Heart right ventricle (tissue), 16 donors: ENCODE data around the gene GINM1. TPM values are rescaled to one million over a fixed set of nuclear protein-coding genes. Genes with fewer than 3 reads are reported as not detected.

Source experiments
- ATAC-seq, 8 donors: fragments of 200-7000 bp; cut with Tn5 transposase; one replicate each; pipeline ENCODE4 v1.9.1; 2020; ENCODE audit warnings: mild to moderate bottlenecking in 8 of 8, moderate library complexity in 8 of 8, moderate number of reproducible peaks in 1 of 8
- DNase-seq, 2 donors: peaks; one replicate each; pipeline ENCODE4 v3.0.0-alpha.2; 2020
- H3K27ac ChIP-seq, 10 donors: fragments of 200-600 bp; sonication (generic) in 2 of 10; one replicate each; pipeline versions ENCODE4 v1.5.0 to v1.8.0; 2020 to 2022; ENCODE audit warnings: mild to moderate bottlenecking in 3 of 10
- H3K27me3 ChIP-seq, 7 donors: fragments of 200-600 bp; one replicate each; pipeline ENCODE4 v1.8.0; 2021 to 2022; ENCODE audit warnings: mild to moderate bottlenecking in 2 of 7
- H3K36me3 ChIP-seq, 9 donors: fragments of 200-600 bp; sonication (generic) in 1 of 9; one replicate each; pipeline versions ENCODE4 v1.5.0 to v1.8.0; 2020 to 2022; ENCODE audit warnings: mild to moderate bottlenecking in 2 of 9
- H3K4me1 ChIP-seq, 9 donors: fragments of 200-600 bp; sonication (generic) in 1 of 9; one replicate each; pipeline versions ENCODE4 v1.5.0 to v1.8.0; 2020 to 2022; ENCODE audit warnings: mild to moderate bottlenecking in 4 of 9
- H3K4me3 ChIP-seq, 10 donors: fragments of 200-600 bp; sonication (generic) in 2 of 10; one replicate each; pipeline versions ENCODE4 v1.5.0 to v1.8.0; 2020 to 2022; ENCODE audit warnings: mild to moderate bottlenecking in 7 of 10, moderate library complexity in 2 of 10
- H3K9me3 ChIP-seq, 11 donors: fragments of 200-600 bp in 10 of 11; sonication (generic) in 2 of 11; one replicate each; pipeline versions ENCODE4 v1.5.0 to v1.8.0; 2013 to 2022; ENCODE audit warnings: mild to moderate bottlenecking in 2 of 11, control low read depth in 1 of 11, moderate library complexity in 1 of 11
- CTCF ChIP-seq, 9 donors: fragments of 200-600 bp; sonication (generic) in 2 of 9; IDR thresholded peaks; one replicate each; pipeline versions ENCODE4 v1.5.0 to v1.8.0; 2021 to 2022; ENCODE audit warnings: antibody characterized with exemption in 9 of 9, mild to moderate bottlenecking in 5 of 9, moderate library complexity in 1 of 9
- WGBS, 2 donors: extraction: QIAGEN DNeasy Blood & Tissue Kit; methylation state at CpG; one replicate each; pipeline ENCODE4 v1.1.7; 2013; ENCODE audit warnings: inconsistent platforms in 1 of 2; 5-methylcytosine and 5-hydroxymethylcytosine counted together
- intact Hi-C, 10 donors: fragments of 100-400 bp; cut with DNase I; formaldehyde crosslinking; loops; one replicate each; pipeline versions ENCODE4 v1.11.1 to v1.14.2; 2022
- polyA plus RNA-seq, 2 donors: library from polyadenylated mRNA; stranded (reverse); fragments of 200-250 nt; gene quantifications; one replicate each; pipeline ENCODE4 v1.2.3, GENCODE V29; 2013
- total RNA-seq, 10 donors: library from RNA; stranded (reverse); fragmentation: NEBNext Ultra II Directional in 3 of 10; extraction: Animal tissue kit (Norgen Biotek cat#: 25700) in 3 of 10; gene quantifications; one replicate each; pipeline versions ENCODE4 v1.2.1 to v1.2.4, GENCODE V29; 2021 to 2023
- donor health status: Arrhythmogenic right ventricular cardiomyopathy.
- donor health status: ischemic (EF 13 %, LVEDD 7.1; RV severe dilation, severe dysfunction).
- donor health status: healthy with polysubstance abuse.
- donor health status: DM: no; HTN: yes; CAD: no.
- donor health status: DM: no; HTN: no; CAD: no.
- donor health status: ischemic (EF 25% LVEDD 6.9; RV normal size, moderate dysfunction).
- donor health status: ischemic (EF 25% LVEDD 5.7; RV mildly dilated, moderate dysfunction).
- donor health status: healthy.
- donor health status: DM: yes; HTN: yes; CAD: no.
- donor health status: Ischemic cardiomyopathy.
- donor health status: ischemic (EF 35%, LVEDD 5.7; RV mildly dilated, moderate dysfunction).
- donor health status: nonischemic (EF 11% LVEDD 7.7; RV severe dilation, severe dysfunction).
- donor health status: DM: yes; HTN: yes; CAD: no.
- donor health status: PGD.
- donor health status: ischemic (EF 29% LVEDD 5.4; RV normal size, mild dysfunction).
- donor health status: nonischemic (EF 23%, LVEDD 6.1; RV moderate dilation, normal function).

The GINM1 gene
- total and polyA plus RNA-seq, 12 donors: 26.8 to 59.3 (median 54.8) TPM

GRCh38 chr6:149634315-149634714 lies 68.1 kb downstream of the GINM1 start:
- 96 to 100% methylated on average over 1 of the region's 1 CpG for WGBS, 2 donors
- intact Hi-C loops: no loop called here

GRCh38 chr6:149636124-149636523 lies 69.9 kb downstream of the GINM1 start:
- DNase-seq: no peak
- no peak for TF ChIP-seq CTCF (IDR thresholded peaks at IDR 0.05)
- no peak for ATAC-seq

More at GRCh38 chr6:149634315-149634714, 68.1 kb downstream of the GINM1 start:
- Histone ChIP-seq H3K4me3 (no peak overlapping the region), H3K9me3 (no peaks in the 10 kb centered on the region), H3K27ac (no peak overlapping the region), H3K27me3 (no peaks in the 10 kb centered on the region), H3K4me1 (peaks cover 0 to 1% (median 0%) of the 10 kb centered on the region in 9 donors), H3K36me3 (peaks cover 0 to 80% (median 17%) of the 10 kb centered on the region in 9 donors)
- ATAC-seq: no peak
- DNase-seq: no peak
- TF ChIP-seq CTCF (IDR thresholded peaks at IDR 0.05): no peak

More at GRCh38 chr6:149636124-149636523, 69.9 kb downstream of the GINM1 start:
- Histone ChIP-seq H3K27me3 (no peaks in the 10 kb centered on the region), H3K27ac (no peak overlapping the region), H3K36me3 (peaks cover 0 to 64% (median 17%) of the 10 kb centered on the region in 9 donors), H3K9me3 (no peaks in the 10 kb centered on the region), H3K4me3 (no peak overlapping the region), H3K4me1 (peaks cover 0 to 8% (median 0%) of the 10 kb centered on the region in 9 donors)
- intact Hi-C loops: no loop called here
- WGBS, 2 donors: 82 to 83% methylated on average over 2 of the region's 2 CpGs

Other genes with a start within 250 kb of the GINM1 start
- 10 to 100 TPM; 49.1 to 72.5 (median 55.6) TPM for gene TAB2, start 248.7 kb upstream of the GINM1 start, total RNA-seq
- 10 to 100 TPM; 13.6 to 22.5 TPM for gene TAB2, start 248.7 kb upstream of the GINM1 start, polyA plus RNA-seq
- gene SUMO4, start 166.1 kb upstream of the GINM1 start, total RNA-seq: under 1 TPM in 9 of 10 donors, not detected in 1; 0.24 to 0.68 (median 0.37) TPM
- gene SUMO4, start 166.1 kb upstream of the GINM1 start, polyA plus RNA-seq: under 1 TPM; 0.06 to 0.37 TPM
- gene ZC3H12D, start 81.4 kb upstream of the GINM1 start, total RNA-seq: 1 to 10 TPM in 1 of 10 donors, under 1 TPM in 9; 0.14 to 1.2 (median 0.31) TPM
- under 1 TPM; 0.19 to 0.95 TPM for gene ZC3H12D, start 81.4 kb upstream of the GINM1 start, polyA plus RNA-seq
- 10 to 100 TPM; 15.2 to 22.0 (median 18.1) TPM for gene PPIL4, start 20.3 kb upstream of the GINM1 start, total RNA-seq
- 10 to 100 TPM in 1 of 2 donors, 1 to 10 TPM in 1; 9.4 to 15.1 TPM for gene PPIL4, start 20.3 kb upstream of the GINM1 start, polyA plus RNA-seq
- 10 to 100 TPM in 8 of 10 donors, 1 to 10 TPM in 2; 9.4 to 14.2 (median 12.0) TPM for gene KATNA1, start 82.3 kb downstream of the GINM1 start, total RNA-seq
- 10 to 100 TPM in 1 of 2 donors, 1 to 10 TPM in 1; 6.8 to 13.3 TPM for gene KATNA1, start 82.3 kb downstream of the GINM1 start, polyA plus RNA-seq
- gene LATS1, start 151.7 kb downstream of the GINM1 start, total RNA-seq: 10 to 100 TPM; 10.5 to 16.9 (median 13.8) TPM
- gene LATS1, start 151.7 kb downstream of the GINM1 start, polyA plus RNA-seq: 10 to 100 TPM in 1 of 2 donors, 1 to 10 TPM in 1; 2.9 to 10.0 TPM
- 10 to 100 TPM; 23.2 to 34.3 (median 30.6) TPM for gene NUP43, start 180.2 kb downstream of the GINM1 start, total RNA-seq
- 10 to 100 TPM; 10.0 to 11.7 TPM for gene NUP43, start 180.2 kb downstream of the GINM1 start, polyA plus RNA-seq
- 100 to 1,000 TPM; 133 to 178 (median 151) TPM for gene PCMT1, start 183.4 kb downstream of the GINM1 start, total RNA-seq
- gene PCMT1, start 183.4 kb downstream of the GINM1 start, polyA plus RNA-seq: 100 to 1,000 TPM in 1 of 2 donors, 10 to 100 TPM in 1; 33.3 to 166 TPM